Spleen (tissue), 11 donors: Measurements from ENCODE around the gene TNFRSF14. TPM values are rescaled to one million over a fixed set of nuclear protein-coding genes. Genes with fewer than 3 reads are reported as not detected.
"Not testable (repeated sequence)": the region's sequence is repeated elsewhere in the genome, so short reads cannot be mapped to it uniquely, and the experiment has no call there.

ENCODE experiments used
- DNase-seq: peaks from one replicate; pipeline ENCODE4 v3.0.0-alpha.2; 2020
- H3K27ac ChIP-seq, 8 donors: fragments of 200-600 bp; sonication (generic) in 7 of 8; 1 replicate in 4 of 8; 2 replicates in 4 of 8; pipeline versions ENCODE4 v1.5.0 to v1.8.0; 2016 to 2021; ENCODE audit warnings: inconsistent platforms in 4 of 8, mild to moderate bottlenecking in 4 of 8, moderate library complexity in 1 of 8
- H3K27me3 ChIP-seq, 7 donors: fragments of 200-600 bp; sonication (generic) in 6 of 7; replicated peaks in 1 of 7; 1 replicate in 4 of 7; 2 replicates in 3 of 7; pipeline versions ENCODE4 v1.5.0 to v1.8.0; 2016 to 2021; ENCODE audit warnings: inconsistent platforms in 3 of 7, mild to moderate bottlenecking in 1 of 7
- H3K36me3 ChIP-seq, 6 donors: fragments of 200-600 bp; sonication (generic) in 5 of 6; 1 replicate in 4 of 6; 2 replicates in 2 of 6; pipeline versions ENCODE4 v1.5.0 to v1.8.0; 2016 to 2021; ENCODE audit warnings: inconsistent platforms in 2 of 6
- H3K4me1 ChIP-seq, 6 donors: fragments of 200-600 bp; sonication (generic) in 5 of 6; 1 replicate in 3 of 6; 2 replicates in 3 of 6; pipeline versions ENCODE4 v1.5.0 to v1.8.0; 2016 to 2021; ENCODE audit warnings: inconsistent platforms in 3 of 6
- H3K4me3 ChIP-seq, 8 donors: fragments of 200-600 bp; sonication (generic) in 7 of 8; 1 replicate in 4 of 8; 2 replicates in 4 of 8; pipeline versions ENCODE4 v1.5.0 to v1.8.0; 2016 to 2021; ENCODE audit warnings: inconsistent platforms in 4 of 8, mild to moderate bottlenecking in 4 of 8, moderate library complexity in 2 of 8
- H3K9me3 ChIP-seq, 8 donors: fragments of 200-600 bp; sonication (generic) in 7 of 8; 1 replicate in 4 of 8; 2 replicates in 4 of 8; pipeline versions ENCODE4 v1.5.0 to v1.8.0; 2016 to 2021; ENCODE audit warnings: inconsistent platforms in 4 of 8
- POLR2A ChIP-seq, 3 donors: fragments of 450-650 bp; IDR thresholded peaks; one replicate each; pipeline ENCODE4 v1.5.1; 2017; ENCODE audit warnings: antibody characterized with exemption in 3 of 3, mild to moderate bottlenecking in 1 of 3
- POLR2AphosphoS5 ChIP-seq, 3 donors: sonication (generic); formaldehyde crosslinking; IDR thresholded peaks; one replicate each; pipeline ENCODE4 v1.5.1; 2017; ENCODE audit warnings: antibody characterized with exemption in 3 of 3
- WGBS, 5 donors: extraction: QIAGEN DNeasy Blood & Tissue Kit in 3 of 5; methylation state at CpG; one replicate each; pipeline versions ENCODE4 v1.1.5 to v1.1.7; 2013 to 2018; 5-methylcytosine and 5-hydroxymethylcytosine counted together
- intact Hi-C: fragments of 100-400 bp; cut with DNase I; formaldehyde crosslinking; loops from one replicate; pipeline ENCODE4 v1.15.0; 2023; ENCODE audit warnings: low total_unique reads
- polyA plus RNA-seq, 3 donors: library from polyadenylated mRNA; stranded (reverse); fragments of 200-250 nt; gene quantifications; one replicate each; pipeline ENCODE4 v1.2.1, GENCODE V29; 2013
- total RNA-seq, 7 donors: library from RNA; depleted of rRNA in 3 of 7; stranded (reverse); fragments of >200 nt in 3 of 7; fragmentation: NEBNext Ultra II Directional in 4 of 7; extraction: Animal tissue kit (Norgen Biotek cat#: 25700) in 4 of 7; gene quantifications; one replicate each; pipeline versions ENCODE4 v1.1.0 to v1.2.1, GENCODE V29; 2016 to 2021
- TF ChIP-seq, protein P1 (sequence below), 11 experiments: fragments of 200-600 bp in 7 of 11; fragments of 450-650 bp in 4 of 11; sonication (generic) in 4 of 11; IDR thresholded peaks in 8 of 11; conservative IDR thresholded peaks in 3 of 11; 1 replicate in 7 of 11; 2 replicates in 4 of 11; pipeline versions ENCODE4 v1.4.0 to v1.8.0; 2016 to 2021; ENCODE audit warnings: antibody characterized with exemption in 11 of 11, inconsistent platforms in 4 of 11, mild to moderate bottlenecking in 1 of 11
- donor health status: healthy with polysubstance abuse.
- donor health status: DM: no; HTN: no; CAD: no; lungs with moderate emphysema.
- donor health status: DM: no; HTN: no; CAD: no.
- donor health status: Bipolar disorder and iron deficiency.
- donor health status: healthy.
- donor health status: DM: no; HTN: no; CAD: no.
- donor health status: DM: yes; HTN: yes; CAD: no.

TNFRSF14 gene
- total and polyA plus RNA-seq, 10 donors = 146 to 366 (median 191) TPM

DNA sequence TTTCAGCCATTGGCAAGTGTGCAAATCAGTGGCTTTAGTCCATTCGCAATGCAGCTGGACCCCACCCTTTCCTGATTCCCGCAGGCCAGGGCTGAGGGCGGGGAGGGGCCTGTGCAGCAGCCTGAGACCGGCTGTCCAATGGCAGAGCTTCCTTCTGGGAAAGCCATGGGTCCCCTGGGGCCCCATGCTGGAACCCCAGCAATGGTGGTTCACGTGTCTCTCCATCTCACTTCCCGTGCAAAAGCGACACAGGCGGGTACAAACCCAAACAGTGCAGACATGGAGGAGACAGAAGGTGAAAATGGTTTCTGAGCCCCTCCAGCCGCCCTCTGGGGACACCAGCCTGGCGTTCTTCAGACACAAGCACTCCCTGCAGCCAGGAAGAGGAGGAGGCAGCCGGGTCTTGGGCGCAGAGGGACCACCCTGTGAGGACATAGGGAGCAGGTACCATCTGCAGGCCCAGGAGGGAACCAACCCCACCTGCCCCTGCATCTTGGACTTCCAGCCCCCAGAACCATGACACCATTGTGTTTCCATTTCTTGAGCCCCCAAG is 5.8 kb upstream of the TNFRSF14 start:
- Histone ChIP-seq H3K4me1 (peaks cover 40 to 86% (median 71%) of the 10 kb centered on the region in 6 donors), H3K4me3 (peak overlapping the region in 1 of 8 donors; percentile 92), H3K27ac (peak overlapping the region in 7 of 8 donors; percentile 13 to 99 (median 98))
- H3K27me3 ChIP-seq, H3K36me3 ChIP-seq, intact Hi-C loops, H3K9me3 ChIP-seq: not testable (repeated sequence)
- peak; percentile 82 for DNase-seq
- 37 to 57% (median 55%) methylated on average over 8 to 12 of the region's 12 CpGs for WGBS, 5 donors
- TF ChIP-seq POLR2AphosphoS5 (IDR thresholded peaks at IDR 0.05) = peak in 1 of 3 donors; percentile 3

DNA sequence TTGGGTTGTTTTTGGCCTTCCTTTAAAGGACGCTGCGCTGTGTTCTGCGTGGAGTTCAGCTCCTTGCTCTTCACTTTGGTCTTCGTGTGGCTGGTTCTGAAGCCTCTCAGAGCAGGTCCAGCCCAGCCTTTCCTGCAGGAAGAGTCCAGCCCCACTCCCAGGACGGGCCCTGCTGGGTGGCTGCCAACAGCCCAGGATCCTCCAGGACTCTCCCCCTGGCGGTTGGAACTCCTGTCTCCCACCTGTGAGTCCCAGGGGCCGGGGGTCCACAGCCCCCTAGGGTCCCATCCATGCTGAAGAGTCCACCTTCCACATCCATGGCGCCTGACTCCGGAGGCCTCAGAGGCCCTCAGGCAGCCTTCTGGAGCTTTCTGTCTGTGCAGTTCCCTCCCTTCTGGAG is 4.6 kb upstream of the TNFRSF14 start:
- DNase-seq, H3K4me3 ChIP-seq, H3K9me3 ChIP-seq, H3K36me3 ChIP-seq, intact Hi-C loops, H3K27me3 ChIP-seq: not testable (repeated sequence)
- Histone ChIP-seq H3K4me1 (peaks cover 43 to 81% (median 68%) of the 10 kb centered on the region in 6 donors), H3K27ac (peak overlapping the region in 5 of 8 donors; percentile 36 to 99 (median 98))
- WGBS, 5 donors = 71 to 87% (median 80%) methylated on average over 9 of the region's 9 CpGs

DNA sequence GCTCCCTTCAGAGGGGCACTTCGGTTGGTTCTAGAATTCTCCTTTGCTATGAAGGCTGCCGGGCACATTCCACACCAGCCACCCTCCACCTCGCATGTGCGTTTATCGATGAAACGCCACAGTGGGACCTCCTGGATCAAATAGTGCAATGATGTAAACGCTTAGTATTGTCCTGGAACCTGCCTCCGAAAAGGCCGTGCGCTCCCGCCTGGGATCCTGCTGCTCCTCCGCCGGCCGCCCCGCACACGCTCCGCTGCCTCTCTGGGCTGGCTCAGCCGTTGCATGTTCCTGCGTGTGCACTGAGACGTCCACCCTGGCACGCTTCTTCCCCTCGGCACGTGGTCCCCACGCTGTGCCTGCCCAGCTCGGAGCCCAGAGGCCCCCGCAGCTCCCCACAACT is 4.0 kb upstream of the TNFRSF14 start:
- H3K36me3 ChIP-seq = no peaks in the 10 kb centered on the region
- 89 to 96% (median 95%) methylated on average over 19 to 26 of the region's 26 CpGs for WGBS, 5 donors
- no peaks in the 10 kb centered on the region for H3K9me3 ChIP-seq
- peaks cover 42 to 81% (median 65%) of the 10 kb centered on the region in 6 donors for H3K4me1 ChIP-seq
- H3K27me3 ChIP-seq = no peaks in the 10 kb centered on the region
- H3K4me3 ChIP-seq = no peak overlapping the region
- intact Hi-C loops = no loop called here
- no peak for DNase-seq
- H3K27ac ChIP-seq = peak overlapping the region in 2 of 8 donors; percentile 99
- TF ChIP-seq POLR2AphosphoS5 (IDR thresholded peaks at IDR 0.05) = peak in 2 of 3 donors; percentile 31 to 52
- TF ChIP-seq, protein P1, sequence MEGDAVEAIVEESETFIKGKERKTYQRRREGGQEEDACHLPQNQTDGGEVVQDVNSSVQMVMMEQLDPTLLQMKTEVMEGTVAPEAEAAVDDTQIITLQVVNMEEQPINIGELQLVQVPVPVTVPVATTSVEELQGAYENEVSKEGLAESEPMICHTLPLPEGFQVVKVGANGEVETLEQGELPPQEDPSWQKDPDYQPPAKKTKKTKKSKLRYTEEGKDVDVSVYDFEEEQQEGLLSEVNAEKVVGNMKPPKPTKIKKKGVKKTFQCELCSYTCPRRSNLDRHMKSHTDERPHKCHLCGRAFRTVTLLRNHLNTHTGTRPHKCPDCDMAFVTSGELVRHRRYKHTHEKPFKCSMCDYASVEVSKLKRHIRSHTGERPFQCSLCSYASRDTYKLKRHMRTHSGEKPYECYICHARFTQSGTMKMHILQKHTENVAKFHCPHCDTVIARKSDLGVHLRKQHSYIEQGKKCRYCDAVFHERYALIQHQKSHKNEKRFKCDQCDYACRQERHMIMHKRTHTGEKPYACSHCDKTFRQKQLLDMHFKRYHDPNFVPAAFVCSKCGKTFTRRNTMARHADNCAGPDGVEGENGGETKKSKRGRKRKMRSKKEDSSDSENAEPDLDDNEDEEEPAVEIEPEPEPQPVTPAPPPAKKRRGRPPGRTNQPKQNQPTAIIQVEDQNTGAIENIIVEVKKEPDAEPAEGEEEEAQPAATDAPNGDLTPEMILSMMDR (IDR thresholded peaks at IDR 0.05 in 8 of 11, conservative IDR thresholded peaks at IDR 0.05 in 3 of 11) = no peak

DNA sequence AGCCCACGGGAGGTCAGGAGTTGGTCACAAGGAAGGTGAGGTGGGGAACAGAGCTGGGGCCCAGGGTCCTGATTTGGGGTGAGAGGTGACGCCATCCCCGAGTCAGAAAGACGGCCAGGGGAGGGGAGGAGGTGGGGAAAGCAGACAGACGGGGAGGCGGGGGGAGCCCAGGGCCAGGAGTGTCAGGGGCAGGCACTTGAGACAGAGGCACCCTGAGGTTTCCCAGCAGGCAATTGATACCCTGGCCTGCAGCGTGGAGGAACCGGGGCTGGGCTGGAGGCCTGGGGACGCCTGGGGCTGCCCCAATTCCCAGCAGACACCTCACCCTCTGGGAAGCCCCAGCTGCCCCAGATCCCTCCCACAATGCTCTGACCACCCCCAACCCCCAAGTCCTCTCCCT is 3.1 kb upstream of the TNFRSF14 start:
- peaks cover 42 to 81% (median 65%) of the 10 kb centered on the region in 6 donors for H3K4me1 ChIP-seq
- H3K27me3 ChIP-seq, H3K4me3 ChIP-seq, intact Hi-C loops, H3K9me3 ChIP-seq, H3K27ac ChIP-seq, H3K36me3 ChIP-seq, DNase-seq: not testable (repeated sequence)
- 54 to 88% (median 65%) methylated on average over 7 to 8 of the region's 9 CpGs for WGBS, 5 donors

DNA sequence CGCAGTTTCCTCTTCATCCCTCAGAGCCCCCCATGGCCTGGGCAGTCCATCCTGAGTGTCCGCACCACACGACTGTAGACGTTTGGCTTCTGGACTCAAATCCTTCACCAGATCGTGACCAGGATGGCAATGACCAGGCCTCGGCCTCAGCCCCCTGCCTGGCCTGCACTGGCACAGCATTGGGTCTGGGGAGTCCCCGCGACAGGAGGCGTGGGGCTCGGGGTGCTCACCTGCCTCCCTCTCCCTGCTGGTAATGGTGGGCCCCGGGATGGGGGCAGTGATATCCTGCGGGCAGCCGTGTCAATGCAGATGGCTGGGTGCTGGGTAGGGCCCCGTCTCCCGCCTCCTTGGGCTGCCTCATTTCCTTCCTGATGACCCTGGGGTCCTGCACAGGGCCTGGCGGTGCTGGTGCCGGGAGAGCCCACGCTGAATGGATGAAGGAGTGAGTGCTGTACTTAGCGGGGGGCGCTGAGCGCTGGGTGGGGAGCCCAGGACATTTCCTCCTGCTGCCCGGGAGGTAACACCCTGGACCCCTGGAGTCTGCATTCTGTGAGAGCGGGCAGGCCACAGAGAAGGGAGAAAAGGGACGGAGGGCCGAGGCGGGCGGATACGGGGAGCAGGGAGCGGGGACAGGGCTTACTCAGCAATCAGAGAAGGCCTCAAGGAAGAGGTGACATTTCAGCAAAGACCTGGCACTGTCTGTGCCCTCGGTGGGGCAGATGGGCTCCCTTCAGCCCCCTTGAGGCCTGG is 2.1 kb upstream of the TNFRSF14 start:
- Histone ChIP-seq H3K27ac (peak overlapping the region in 6 of 8 donors; percentile 96 to 99 (median 98)), H3K9me3 (no peaks in the 10 kb centered on the region), H3K27me3 (no peaks in the 10 kb centered on the region), H3K4me1 (peaks cover 45 to 81% (median 65%) of the 10 kb centered on the region in 6 donors), H3K36me3 (peaks cover 0 to 16% (median 13%) of the 10 kb centered on the region in 6 donors), H3K4me3 (peak overlapping the region in 2 of 8 donors; percentile 71 to 95)
- peak in 2 of 3 donors; percentile 59 for TF ChIP-seq POLR2AphosphoS5 (IDR thresholded peaks at IDR 0.05)
- TF ChIP-seq, protein P1 (IDR thresholded peaks at IDR 0.05 in 8 of 11, conservative IDR thresholded peaks at IDR 0.05 in 3 of 11) = no peak
- TF ChIP-seq POLR2A (IDR thresholded peaks at IDR 0.05) = no peak
- 61 to 77% (median 66%) methylated on average over 21 to 30 of the region's 30 CpGs for WGBS, 5 donors
- intact Hi-C loops = no loop called here
- DNase-seq = no peak
